GM21528 (cell line): ENCODE data around the gene UBN1.

Experiments used
- ATAC-seq: cut with Tn5 transposase; IDR thresholded peaks from one replicate; pipeline ENCODE4 v1.9.1; 2021; ENCODE audit warnings: mild to moderate bottlenecking, moderate library complexity; ENCODE audit not compliant: unreplicated experiment, low FRiP score

The UBN1 gene

DNA sequence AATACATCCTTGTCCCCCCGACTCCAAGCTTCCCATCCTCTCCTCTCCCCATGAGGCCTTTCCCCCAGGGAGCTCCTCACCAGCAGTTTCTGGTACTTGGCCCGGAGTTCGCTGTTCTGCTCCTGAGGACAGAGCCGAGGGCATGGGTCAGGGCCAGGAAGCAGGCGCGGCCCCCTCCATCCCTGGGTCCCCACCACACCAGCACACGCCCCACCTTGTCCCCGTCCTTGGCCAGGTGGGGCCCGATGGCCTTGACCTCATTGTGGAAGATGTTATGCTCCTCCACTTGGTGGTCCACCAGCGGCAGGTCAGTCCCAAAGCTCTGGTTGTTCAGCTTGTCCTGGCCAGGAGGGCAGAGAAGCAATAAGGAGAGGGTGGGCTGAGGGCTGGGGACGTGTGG, 53.5 kb downstream of the UBN1 start:
- no peak for ATAC-seq

DNA sequence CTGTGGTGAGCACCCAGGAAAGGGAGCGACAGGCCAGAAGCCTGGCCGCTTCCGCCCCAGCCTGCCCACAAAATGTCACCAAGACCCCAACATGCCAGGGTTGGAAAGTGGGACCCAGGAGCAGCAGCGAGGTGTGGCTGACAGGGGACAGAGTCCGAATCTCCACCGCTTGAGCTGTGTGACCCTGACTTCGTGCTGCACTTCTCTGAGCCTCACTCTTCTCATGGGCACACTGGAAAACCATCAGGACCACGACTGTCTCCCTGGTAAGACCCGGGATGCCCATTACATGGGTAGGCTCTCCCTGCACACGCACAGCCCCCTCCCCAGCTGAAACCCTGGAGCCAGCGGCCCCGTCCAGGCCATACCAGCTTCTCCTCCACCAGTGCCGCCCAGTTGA, 54.8 kb downstream of the UBN1 start:
- no peak for ATAC-seq

DNA sequence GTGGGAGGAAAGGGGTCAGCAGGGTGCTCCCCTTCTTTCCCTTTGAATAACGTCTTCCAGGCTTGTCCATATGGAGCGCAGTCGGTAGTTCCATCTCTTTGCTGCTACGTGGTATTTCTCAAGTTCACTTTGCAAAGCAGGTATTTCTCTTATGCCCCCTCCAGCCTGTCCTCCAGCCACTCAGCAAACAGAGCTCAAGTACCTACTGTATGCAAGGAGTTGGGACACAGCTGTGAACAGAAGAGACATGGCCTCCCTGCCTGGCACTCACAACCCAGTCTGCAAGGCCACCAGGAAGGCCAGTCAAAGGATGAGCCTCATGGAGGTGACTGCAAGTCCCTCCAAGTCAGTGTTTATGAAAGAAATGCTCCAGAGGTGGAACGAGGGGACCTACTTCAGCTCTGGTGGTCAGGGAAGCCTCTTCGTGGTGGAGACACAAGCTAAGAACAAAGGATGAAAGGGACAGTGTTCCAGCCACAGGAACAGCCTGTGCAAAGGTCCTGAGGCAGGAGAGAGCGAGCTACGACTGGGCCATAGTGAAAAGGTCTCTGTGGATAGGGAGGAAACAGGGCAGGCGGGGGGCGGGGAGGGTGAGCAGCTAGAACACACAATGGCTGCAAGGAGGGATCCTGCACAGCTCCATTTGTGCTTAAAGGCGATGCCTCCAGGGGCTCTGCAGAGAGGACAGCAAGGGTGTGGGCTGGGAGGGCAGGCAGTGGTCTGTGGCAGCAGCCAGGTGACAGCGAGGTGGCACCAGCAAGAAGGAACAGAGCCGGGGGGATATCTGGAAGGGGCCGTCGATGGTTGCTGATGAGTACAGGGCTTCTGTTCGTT, 57.0 kb downstream of the UBN1 start:
- no peak for ATAC-seq

DNA sequence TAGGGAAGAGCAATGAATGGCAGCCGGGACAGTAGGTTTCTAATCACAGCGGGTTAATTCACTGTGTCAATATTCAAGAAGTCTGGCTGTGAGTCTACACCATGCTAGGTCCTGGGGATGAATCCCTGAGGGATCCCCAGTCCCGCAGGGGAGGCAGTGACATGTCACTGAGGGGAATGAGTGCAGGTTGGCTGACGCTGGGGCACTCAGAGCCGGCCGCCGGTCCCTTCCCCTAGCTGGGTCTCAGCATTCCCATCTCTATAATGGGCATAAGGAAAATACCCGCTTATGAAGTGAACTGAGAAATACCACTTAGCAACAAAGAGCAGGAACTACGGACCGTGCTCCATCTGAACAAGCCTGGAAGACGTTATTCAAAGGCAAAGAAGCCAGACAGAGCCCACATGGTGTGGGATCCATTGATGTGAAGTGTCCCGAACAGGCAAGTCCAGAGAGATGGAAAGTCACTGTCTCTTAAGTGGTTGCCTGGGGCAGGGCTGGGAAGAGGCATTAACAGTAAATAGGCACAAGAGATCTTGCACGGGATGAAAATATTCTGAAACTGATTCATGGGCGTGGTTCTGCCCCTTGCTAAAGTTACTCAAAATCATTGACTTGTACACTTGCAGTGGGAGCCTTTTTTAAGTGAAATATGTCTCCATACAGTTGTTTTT, 57.8 kb downstream of the UBN1 start:
- no peak for ATAC-seq

DNA sequence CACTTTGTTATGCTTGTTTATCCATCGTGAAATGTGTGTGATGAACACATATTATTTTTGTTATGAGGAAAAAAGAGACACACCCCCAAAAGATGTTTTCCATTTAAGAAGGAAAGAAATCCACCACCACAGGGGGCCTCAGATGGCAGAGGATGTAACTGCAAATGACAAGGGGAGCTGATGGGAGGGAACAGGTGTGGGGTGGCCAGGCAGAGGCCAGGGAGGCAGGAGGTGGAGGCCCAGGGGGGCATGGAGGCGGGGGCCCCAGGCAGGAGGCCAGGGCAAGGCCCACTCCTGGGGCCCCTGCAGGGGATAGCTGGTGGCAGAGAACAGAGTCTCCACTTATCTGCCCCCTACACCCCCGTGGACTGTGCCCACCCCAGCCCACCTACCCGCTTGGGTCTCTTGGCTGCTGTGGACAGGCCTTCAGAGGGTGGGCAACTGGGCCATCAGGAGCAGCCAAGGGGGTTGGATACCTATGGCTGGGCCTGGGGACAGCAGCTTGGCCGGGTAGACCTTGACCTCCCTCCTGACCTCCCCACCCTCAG, 61.6 kb downstream of the UBN1 start:
- ATAC-seq, result no peak

DNA sequence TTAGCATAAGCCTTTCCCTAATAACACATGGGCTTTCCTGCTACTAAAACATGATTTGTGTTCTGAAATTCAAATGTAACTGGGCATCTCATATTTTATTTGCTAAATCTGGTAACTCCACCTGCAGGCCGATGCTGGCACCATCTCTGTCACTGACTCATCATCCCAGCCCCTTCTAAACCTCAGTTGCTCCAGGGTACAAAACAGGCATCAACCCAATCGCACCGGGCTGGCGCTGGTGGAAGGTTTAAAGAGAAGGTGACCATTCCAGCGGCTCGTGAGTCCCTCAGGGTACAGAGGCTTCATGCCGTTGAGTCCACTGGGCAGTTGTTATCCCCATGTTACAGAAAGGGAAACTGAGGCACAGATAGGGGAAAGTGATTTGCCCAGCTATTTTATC, 62.5 kb downstream of the UBN1 start:
- ATAC-seq, result no peak

DNA sequence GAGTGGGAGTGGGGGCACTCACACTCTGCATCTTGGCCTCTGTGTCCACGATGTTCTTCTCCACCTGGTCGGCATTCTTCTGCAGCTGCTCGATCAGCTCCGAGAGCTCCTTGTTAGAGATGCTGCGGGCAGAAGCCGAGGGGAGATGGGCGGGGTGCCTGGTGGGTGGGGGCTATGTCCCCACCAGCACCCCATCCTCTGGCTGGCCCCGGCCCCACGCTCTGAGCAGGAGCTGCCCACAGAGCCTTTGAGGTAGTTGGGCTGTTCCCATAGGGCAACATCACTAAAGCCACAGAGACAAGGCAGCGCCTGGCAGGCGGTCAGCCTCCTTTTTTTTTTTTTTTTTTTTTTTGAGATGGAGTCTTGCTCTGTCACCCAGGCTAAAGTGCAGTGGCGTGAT, 63.5 kb downstream of the UBN1 start:
- no peak for ATAC-seq

DNA sequence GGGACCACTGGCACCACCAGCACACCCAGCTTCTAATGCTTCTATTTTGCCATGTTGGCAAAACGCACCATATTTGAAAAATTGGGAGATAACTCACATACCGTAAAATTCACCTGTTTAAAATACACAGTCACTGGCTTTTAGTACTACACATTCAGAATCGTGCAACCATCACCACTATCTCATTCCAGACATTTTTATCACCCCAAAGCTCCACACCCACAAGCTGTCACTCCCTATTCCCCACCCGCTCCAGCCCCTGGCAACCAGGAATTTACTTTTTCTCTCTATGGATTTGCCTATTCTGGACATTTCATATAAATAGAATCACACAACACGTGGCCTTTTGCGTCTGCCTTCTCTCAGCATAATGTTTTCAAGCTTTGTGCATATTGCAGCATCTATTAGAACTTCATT, 64.7 kb downstream of the UBN1 start:
- no peak for ATAC-seq

DNA sequence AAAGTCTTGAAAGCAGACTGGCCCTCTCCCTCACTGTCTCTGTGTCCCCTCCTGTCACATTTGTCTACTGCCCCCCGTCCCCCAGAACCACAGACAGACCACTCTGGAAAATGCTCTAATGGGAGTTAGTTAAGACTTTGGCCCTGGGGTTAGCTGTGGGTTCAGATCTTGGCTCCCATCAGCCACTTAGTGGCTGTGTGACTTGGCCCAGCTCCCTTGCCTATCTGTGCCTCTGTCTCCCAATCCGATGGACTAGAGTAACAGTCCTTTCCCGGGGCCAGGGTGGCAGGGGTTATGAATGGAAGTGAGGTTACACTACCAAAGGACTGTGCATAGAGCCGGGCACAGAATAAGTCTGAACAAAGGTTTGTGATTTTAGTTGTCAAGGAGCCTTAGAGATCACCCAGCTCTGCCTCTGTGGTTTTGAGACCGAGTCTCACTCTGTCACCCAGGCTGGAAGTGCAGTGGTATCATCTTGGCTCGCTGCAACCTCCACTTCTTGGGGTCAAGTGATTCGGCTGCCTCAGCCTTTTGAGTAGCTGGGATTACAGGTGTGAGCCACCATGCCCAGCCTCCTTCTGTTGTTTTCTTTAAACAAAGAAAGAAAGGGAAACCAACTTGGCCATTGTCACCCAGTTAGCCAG, 66.0 kb downstream of the UBN1 start:
- ATAC-seq, result no peak

DNA sequence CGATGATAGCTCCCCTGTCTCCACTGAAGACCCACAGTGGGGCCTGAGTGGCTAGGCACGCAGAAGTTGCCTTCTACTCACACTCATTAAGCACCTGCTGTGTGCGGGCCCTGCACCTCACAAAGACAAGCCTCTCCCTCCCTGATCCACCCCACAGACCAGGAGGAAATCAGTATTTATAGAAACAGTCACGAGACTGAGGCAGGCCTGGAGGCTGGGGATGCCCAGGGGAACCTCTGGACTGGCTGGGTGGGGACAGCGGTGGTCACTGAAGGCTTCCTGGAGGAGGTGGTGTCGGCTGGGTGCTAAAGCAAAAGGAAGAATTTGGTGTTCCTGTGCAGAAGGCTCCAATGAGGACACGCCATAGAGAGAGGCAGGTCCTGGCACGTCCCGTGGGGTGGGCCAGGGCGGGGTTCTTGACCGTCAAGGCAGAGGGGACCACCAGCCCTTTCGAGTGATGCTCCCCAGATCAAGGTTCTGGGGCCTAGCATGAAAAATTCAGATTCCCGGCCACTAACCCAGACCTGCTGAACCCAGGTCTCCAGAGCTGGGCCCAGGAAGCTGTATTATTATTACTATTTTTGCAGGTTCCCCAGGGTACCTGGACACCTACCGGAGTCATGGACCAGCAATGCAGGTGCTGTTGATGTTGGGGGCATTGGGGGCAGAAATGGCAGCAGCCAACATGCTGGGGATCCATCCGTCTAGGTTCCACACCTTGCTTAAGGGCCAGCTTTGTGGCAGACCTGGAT, 66.7 kb downstream of the UBN1 start:
- ATAC-seq, result no peak

DNA sequence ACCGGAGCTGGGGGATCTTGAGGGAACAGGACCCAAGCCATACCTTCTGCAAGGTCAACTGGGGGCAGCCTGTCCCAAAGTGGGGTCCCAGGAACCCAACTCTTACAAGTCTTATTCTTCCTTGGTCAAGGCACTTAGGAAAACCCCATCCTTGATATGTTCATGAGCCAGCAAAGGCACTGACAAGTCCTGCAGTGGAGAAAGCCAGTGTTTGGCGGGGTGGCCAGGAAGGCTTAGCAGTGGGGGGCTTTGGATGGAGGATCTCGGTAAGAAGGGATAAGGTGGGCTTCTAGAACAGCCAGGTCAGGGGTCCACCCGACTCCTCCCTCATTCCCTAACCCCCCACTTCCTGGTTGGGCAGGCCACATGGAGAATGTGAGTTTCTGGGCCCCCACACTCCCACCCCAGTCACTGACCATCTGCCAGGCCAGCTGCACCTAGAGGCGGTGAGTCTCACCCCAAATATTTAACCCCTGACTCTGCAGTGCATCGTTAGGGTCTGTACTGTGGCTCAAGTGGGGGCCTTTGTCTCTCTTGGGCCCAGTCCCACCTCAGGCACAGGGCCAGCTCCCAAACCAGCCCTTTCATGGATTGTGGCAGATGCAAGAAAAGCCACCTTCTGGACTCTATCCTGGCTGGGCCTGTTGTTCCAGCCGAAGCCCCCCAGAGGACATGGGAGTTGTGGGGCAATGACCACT, 67.4 kb downstream of the UBN1 start:
- ATAC-seq, result no peak

DNA sequence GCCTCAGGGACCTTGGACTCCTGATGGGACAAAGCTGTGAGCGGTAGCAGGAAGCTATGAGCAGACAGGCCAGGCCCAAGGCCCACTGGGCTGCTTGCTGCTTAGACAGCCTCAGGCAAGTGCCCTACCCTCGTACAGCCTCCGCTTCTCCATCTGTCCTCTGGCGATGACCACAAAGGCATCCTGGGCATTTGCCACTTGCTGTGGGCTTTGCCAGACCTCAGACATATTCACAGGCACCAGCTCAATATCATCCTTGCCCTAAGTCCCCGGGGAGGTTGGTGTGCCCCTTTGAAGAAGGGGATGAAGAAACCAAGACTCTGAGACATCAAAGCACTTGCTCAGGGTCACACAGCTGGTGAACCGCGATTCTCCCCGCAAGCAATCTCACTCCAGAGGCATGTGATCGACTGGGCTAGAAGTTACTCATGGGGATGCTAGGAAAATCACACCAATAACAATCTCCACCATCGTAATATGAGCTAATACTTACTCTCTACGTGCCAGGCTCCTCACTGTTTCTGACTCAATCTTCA, 68.0 kb downstream of the UBN1 start:
- ATAC-seq, result no peak

DNA sequence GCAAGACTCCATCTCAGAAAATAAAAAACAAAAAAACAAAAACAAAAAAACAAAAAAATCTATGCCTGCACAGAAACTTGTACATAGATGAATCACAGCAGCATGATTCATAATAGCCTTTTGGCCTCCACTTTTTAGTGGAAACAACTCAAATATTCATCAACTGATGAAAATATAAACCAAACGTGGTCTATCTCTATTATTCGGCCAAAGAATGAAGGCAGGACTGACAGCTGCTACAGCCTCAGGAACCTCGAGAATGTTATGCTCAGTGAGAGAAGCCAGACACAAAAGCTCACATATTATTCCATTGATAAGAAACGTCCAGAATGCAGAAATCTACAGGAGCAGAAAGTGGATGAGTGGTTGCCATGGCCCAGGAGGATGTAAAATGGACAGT, 69.8 kb downstream of the UBN1 start:
- no peak for ATAC-seq

DNA sequence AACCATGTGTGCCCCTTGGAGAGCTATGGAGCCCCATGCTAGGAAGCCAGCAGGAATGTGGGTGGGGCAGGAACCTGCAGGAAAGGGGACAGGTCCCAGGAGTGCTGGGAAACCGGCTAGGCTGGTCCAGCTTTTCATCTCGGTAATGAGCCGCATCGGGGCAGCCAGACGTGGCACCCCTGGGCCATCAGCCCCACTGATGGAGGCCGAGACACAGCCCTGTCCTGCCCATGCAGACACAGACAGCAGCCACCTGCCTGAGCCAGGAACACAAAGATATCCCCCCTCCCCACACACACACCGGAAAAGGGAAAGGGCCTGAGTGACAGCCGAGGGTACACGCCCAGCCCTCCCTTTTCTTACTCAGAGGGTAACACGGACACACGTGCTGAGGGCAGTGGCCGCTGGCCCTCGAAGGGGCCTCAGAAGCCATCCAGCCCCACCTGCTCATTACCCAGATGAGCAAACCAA, 71.5 kb downstream of the UBN1 start:
- ATAC-seq, result no peak

DNA sequence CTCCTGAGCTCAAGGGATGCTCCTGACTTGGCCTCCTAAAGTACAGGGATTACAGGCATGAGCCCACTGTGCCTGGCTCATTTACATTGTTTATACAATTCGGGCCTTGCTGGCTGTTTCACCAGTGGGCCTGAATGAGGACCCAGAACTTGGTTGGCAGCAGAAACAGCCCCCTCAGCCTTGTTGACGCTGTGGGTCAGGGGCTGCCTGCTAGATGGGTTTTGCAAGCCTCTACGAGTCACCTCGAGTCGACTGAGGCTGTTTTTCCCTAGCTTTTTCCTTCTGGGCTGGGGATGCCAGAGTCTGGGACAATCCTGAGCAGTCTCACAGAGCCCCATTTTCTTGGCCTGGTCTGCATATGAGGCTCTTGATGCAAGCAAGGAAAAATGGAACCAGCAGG, 73.5 kb downstream of the UBN1 start:
- ATAC-seq, result no peak

DNA sequence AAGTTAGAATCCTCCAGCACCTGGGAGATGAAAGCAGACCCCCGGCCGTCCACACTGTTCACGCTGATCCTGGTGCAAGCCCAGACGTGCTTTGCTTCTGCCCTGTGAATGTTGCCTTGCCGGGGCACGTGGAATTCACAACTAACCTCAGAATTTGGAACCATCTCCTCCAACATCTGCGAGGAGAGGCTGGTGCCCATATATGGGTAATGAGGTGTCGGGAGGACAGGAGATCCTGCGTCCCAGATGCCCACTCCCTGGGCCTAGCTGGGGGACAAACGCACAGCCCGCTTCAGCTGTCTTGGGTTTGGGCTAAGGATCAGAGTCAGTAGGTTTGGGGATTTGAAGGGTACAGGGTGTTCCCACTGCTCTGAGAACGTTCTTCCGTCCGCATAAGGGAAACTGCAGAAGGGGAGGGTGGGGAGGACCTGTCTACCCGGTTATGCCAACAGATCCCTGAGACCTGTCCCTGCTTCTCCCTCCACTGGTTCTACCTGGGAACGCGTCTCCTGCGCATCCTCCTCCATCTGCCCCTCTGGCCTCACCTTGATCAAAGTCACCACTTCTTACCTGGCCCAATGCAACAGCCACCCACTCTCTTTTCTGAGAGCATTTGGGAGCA, 75.6 kb downstream of the UBN1 start:
- no peak for ATAC-seq

DNA sequence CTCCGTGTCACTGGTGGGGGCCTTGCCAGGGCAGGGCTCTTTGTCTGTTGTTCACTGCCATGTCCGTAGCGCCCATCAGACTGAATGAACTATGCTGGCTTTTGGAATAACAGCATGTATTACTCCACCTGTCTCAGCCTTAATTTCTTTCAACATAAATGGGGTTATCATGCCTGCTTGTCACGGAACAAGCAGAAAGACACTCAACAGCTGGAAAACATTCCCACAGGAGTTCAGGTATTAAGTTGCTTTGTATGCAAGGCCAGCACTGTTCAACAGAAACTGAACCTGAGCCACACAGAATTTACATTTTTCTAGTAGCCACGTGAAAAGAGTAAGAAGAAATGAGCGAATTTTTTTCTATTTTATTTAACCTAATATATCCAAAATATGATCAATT, 76.6 kb downstream of the UBN1 start:
- ATAC-seq, result no peak

DNA sequence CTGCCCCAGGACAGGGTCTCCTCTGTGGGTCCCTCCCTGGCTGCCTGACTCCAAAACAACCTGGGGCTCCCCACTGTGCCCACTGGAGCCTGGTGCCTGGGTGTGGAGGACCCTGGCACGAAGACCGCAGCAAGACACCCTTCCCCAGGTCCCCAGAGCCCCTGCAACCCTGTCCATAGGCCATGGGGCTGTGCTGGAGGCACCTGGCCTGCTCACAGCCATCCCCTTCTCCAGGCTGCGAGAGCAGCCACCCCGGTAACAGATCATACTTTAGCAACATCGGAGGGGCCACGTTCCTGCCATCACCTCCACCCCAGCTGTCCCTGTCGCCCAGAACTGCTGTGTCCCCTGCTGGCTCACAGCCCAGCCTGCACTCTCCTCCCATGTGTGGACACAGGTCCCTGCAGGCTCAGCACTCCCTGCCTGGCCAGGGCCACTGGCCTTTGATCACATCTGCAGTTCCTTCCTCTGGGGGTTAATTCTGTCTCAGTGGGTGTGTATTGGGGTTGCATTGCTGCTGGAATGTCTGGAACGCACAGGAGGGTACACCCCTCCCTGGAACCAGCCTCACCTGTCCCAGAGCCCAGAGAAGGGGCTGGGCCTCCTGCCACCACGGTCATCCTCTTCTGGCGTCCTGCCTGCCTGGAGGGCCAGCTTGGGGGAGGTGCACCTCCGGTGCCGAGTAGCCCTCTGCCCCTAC, 77.5 kb downstream of the UBN1 start:
- no peak for ATAC-seq

DNA sequence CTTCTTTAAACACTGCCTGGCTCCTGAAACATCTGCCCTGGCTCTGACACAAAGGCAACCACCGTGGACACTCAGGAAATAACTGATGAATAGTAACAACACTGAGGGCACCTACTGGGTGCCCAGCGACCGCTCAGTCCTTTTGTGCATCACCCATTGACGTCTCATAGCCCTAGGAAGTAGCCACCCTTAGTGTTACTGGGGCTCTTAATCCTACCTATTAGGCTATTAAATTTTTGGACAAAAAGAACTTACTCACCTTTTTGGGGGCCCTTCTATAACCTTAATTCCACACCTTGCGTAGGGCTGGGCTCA, 78.0 kb downstream of the UBN1 start:
- no peak for ATAC-seq
